Epithelial cell of esophagus (primary cell): ENCODE results near the gene SLAMF9.

Source experiments
- DNase-seq: peaks from one replicate; pipeline ENCODE4 v3.0.0; 2010; ENCODE audit warnings: low read depth
- H3K4me3 ChIP-seq: 2 replicates; pipeline ENCODE4 v1.5.1; 2011; ENCODE audit warnings: mild to moderate bottlenecking, low read length, control low read depth
- TF ChIP-seq, protein P1 (sequence below): IDR thresholded peaks from 2 replicates; pipeline ENCODE4 v1.5.1; 2011; ENCODE audit warnings: low read depth, mild to moderate bottlenecking, low read length, control low read depth, inconsistent platforms; ENCODE audit not compliant: insufficient read depth; ENCODE audit errors: missing control alignments

Gene SLAMF9

GRCh38 chr1:159949981-159950381 lies 4.1 kb downstream of the SLAMF9 start:
- H3K4me3 ChIP-seq: no peak overlapping the region
- no peak for DNase-seq
- TF ChIP-seq, protein P1, sequence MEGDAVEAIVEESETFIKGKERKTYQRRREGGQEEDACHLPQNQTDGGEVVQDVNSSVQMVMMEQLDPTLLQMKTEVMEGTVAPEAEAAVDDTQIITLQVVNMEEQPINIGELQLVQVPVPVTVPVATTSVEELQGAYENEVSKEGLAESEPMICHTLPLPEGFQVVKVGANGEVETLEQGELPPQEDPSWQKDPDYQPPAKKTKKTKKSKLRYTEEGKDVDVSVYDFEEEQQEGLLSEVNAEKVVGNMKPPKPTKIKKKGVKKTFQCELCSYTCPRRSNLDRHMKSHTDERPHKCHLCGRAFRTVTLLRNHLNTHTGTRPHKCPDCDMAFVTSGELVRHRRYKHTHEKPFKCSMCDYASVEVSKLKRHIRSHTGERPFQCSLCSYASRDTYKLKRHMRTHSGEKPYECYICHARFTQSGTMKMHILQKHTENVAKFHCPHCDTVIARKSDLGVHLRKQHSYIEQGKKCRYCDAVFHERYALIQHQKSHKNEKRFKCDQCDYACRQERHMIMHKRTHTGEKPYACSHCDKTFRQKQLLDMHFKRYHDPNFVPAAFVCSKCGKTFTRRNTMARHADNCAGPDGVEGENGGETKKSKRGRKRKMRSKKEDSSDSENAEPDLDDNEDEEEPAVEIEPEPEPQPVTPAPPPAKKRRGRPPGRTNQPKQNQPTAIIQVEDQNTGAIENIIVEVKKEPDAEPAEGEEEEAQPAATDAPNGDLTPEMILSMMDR: no peak

DNA sequence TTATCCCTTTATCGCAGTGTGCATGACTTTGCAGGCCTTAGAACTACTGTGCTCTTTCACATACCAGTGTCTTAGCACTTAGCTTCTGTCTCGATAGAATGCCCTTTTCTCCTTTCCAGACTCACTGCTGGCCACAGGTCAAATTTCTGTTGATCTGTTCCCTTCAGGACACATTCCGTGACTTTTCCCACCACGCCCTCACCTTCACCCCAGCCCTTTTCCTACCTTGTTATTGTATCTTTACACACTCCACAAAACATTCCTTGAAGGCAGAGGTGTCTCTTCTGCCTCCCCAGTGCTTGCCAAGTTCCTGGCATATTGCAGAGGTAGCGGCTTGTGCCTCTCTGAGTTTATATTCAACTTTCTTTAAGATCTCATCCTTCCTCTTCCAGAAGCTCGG lies 4.9 kb downstream of the SLAMF9 start:
- TF ChIP-seq, protein P1: no peak
- no peak overlapping the region for H3K4me3 ChIP-seq
- DNase-seq: no peak

GRCh38 chr1:159947942-159948341 lies 6.1 kb downstream of the SLAMF9 start:
- H3K4me3 ChIP-seq: no peak overlapping the region
- DNase-seq: no peak
- TF ChIP-seq, protein P1: no peak

GRCh38 chr1:159946242-159947187 lies 7.5 kb downstream of the SLAMF9 start:
- no peak for DNase-seq
- TF ChIP-seq, protein P1: no peak
- H3K4me3 ChIP-seq: no peak overlapping the region

- TF ChIP-seq, protein P1: peak; percentile 33
- peak within 1 kb of the TSS; percentile 65 for H3K4me3 ChIP-seq
- peak; percentile 99 for DNase-seq
Measured at GRCh38 chr1:159945483-159946241, 8.4 kb downstream of the SLAMF9 start, which contains the start of gene IGSF9. IGSF9 (minus strand) TSS chr1:159945613; CDS start chr1:159943454, 2,159 bp downstream.

GRCh38 chr1:159944623-159945455 lies 9.2 kb downstream of the SLAMF9 start:
- peak overlapping the region; percentile 65 for H3K4me3 ChIP-seq

More at GRCh38 chr1:159944623-159945455, 9.2 kb downstream of the SLAMF9 start:
- DNase-seq: peak; percentile 42
- TF ChIP-seq, protein P1: no peak
